H1 (cell line): ENCODE results near the gene NXT1. TPM values are rescaled to one million over a fixed set of nuclear protein-coding genes. Genes with fewer than 3 reads are reported as not detected.

ENCODE experiments used
- polyA plus RNA-seq, 7 experiments: library from polyadenylated mRNA; depleted of rRNA in 3 of 7; stranded (reverse) in 5 of 7; unstranded in 2 of 7; fragments of >200 nt in 5 of 7; fragments of 200-250 nt in 2 of 7; gene quantifications; 1 replicate in 5 of 7; 2 replicates in 1 of 7; 4 replicates in 1 of 7; pipeline versions ENCODE4 v1.2.1 to v1.2.3, GENCODE V29; 2011 to 2013; ENCODE audit warnings: missing spikeins in 2 of 7, mixed read lengths in 2 of 7
- total RNA-seq: library from RNA; stranded (reverse); fragmentation: NEBNext Ultra II Directional; extraction: Animal tissue kit (Norgen Biotek cat#: 25700); gene quantifications from 2 replicates; pipeline ENCODE4 v1.2.1, GENCODE V29; 2021
- TF ChIP-seq, protein P1 (sequence below), 3 experiments: IDR thresholded peaks; 1 replicate in 2 of 3; 2 replicates in 1 of 3; pipeline versions ENCODE4 v1.5.1 to v1.6.1; 2011; ENCODE audit warnings: low read length in 3 of 3, mild to moderate bottlenecking in 3 of 3, inconsistent platforms in 2 of 3, low read depth in 1 of 3, moderate library complexity in 1 of 3; ENCODE audit not compliant: insufficient read depth in 1 of 3; ENCODE audit errors: control extremely low read depth in 1 of 3

NXT1 gene
- total and polyA plus RNA-seq, 2 of the 8 experiments (the other 6 are each of a cell fraction or from before 2014, with no cell fraction given) = 23.1 to 26.5 TPM

GRCh38 chr20:23346002-23346401, 4.6 kb upstream of the NXT1 start (continued):
- TF ChIP-seq, protein P1, sequence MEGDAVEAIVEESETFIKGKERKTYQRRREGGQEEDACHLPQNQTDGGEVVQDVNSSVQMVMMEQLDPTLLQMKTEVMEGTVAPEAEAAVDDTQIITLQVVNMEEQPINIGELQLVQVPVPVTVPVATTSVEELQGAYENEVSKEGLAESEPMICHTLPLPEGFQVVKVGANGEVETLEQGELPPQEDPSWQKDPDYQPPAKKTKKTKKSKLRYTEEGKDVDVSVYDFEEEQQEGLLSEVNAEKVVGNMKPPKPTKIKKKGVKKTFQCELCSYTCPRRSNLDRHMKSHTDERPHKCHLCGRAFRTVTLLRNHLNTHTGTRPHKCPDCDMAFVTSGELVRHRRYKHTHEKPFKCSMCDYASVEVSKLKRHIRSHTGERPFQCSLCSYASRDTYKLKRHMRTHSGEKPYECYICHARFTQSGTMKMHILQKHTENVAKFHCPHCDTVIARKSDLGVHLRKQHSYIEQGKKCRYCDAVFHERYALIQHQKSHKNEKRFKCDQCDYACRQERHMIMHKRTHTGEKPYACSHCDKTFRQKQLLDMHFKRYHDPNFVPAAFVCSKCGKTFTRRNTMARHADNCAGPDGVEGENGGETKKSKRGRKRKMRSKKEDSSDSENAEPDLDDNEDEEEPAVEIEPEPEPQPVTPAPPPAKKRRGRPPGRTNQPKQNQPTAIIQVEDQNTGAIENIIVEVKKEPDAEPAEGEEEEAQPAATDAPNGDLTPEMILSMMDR (IDR thresholded peaks at IDR 0.05; ENCODE audit: control extremely low read depth in 1 of 3, insufficient read depth in 1 of 3, low read depth in 1 of 3, low read length in 3 of 3) = no peak
